Neural crest cell (in vitro differentiated cells): ENCODE measurements around the gene ZMYND10. TPM values are rescaled to one million over a fixed set of nuclear protein-coding genes. Genes with fewer than 3 reads are reported as not detected.

Source experiments
- DNase-seq: peaks from one replicate; pipeline ENCODE4 v3.0.0; 2021; ENCODE audit warnings: low read depth, mixed read lengths, low spot score
- H3K27ac Mint-ChIP-seq: one replicate; pipeline ENCODE4 v1.8.0; 2021; ENCODE audit warnings: mild to moderate bottlenecking, mixed read lengths; ENCODE audit not compliant: unreplicated experiment
- H3K27me3 Mint-ChIP-seq: 2 replicates; pipeline ENCODE4 v1.8.0; 2021; ENCODE audit warnings: low read depth, mild to moderate bottlenecking, mixed read lengths
- H3K36me3 Mint-ChIP-seq: 2 replicates; pipeline ENCODE4 v1.8.0; 2021; ENCODE audit warnings: low read depth, mild to moderate bottlenecking, mixed read lengths
- H3K4me1 Mint-ChIP-seq: 2 replicates; pipeline ENCODE4 v1.8.0; 2021; ENCODE audit warnings: mixed read lengths
- H3K4me3 Mint-ChIP-seq: one replicate; pipeline ENCODE4 v1.8.0; 2021; ENCODE audit warnings: mild to moderate bottlenecking, mixed read lengths
- H3K9me3 Mint-ChIP-seq: 2 replicates; pipeline ENCODE4 v1.8.0; 2021; ENCODE audit warnings: mixed read lengths
- CTCF ChIP-seq: fragments of 200-600 bp; sonication (generic); conservative IDR thresholded peaks from 2 replicates; pipeline ENCODE4 v1.5.0; 2021; ENCODE audit warnings: antibody characterized with exemption, mild to moderate bottlenecking
- total RNA-seq: library from RNA; stranded (reverse); gene quantifications from 2 replicates; pipeline ENCODE4 v1.2.1, GENCODE V29; 2021

The ZMYND10 gene
- total RNA-seq, 1 donor from 2014 or later, result 2.3 TPM

- H3K9me3 Mint-ChIP-seq, result no peaks in the 10 kb centered on the region
- TF ChIP-seq CTCF, result no peak
- no peak for DNase-seq
- no peaks in the 10 kb centered on the region for H3K36me3 Mint-ChIP-seq
- H3K4me1 Mint-ChIP-seq, result peaks cover 35% of the 10 kb centered on the region
- H3K27me3 Mint-ChIP-seq, result peaks cover 43% of the 10 kb centered on the region
- H3K27ac Mint-ChIP-seq, result no peak overlapping the region
- H3K4me3 Mint-ChIP-seq, result peak overlapping the region; percentile 96
Observed at GRCh38 chr3:50338965-50339364, 6.6 kb downstream of the ZMYND10 start.

DNA sequence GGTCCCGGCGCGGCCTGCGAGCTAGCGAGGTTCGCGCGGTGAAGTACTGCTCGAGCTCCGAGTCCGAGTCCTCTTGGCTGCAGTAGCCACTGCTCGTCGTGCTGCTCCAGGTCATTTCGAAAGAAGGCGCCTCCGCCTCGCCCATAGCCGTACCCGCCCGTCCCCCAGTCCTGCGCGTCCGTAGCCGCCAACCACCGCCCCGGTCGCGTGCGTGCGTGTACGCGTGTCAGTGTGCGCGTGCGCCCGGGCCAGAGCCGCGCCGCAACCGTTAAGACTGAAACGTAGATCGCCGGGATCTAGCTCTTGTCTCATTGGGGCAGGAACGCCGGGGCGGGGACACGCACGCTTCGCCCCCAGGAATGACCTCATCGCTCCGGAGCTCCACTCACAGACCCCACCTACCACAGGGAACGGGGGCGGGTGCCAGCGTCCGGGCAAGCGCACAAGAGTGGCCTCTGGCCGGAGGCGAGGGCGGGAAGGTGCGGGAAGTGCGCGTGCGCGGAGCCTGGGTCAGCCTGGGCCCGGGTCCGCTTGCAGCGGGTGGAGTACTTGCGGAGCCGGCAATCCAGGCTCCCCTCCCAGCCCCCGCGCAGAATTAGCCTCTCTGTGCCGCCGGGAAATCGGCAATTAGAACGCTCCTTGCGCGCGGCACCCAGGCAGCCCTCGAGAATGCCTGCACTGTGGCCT, 8.2 kb downstream of the ZMYND10 start:
- no peaks in the 10 kb centered on the region for H3K9me3 Mint-ChIP-seq
- no peaks in the 10 kb centered on the region for H3K36me3 Mint-ChIP-seq
- H3K27me3 Mint-ChIP-seq, result peaks cover 38% of the 10 kb centered on the region

DNA sequence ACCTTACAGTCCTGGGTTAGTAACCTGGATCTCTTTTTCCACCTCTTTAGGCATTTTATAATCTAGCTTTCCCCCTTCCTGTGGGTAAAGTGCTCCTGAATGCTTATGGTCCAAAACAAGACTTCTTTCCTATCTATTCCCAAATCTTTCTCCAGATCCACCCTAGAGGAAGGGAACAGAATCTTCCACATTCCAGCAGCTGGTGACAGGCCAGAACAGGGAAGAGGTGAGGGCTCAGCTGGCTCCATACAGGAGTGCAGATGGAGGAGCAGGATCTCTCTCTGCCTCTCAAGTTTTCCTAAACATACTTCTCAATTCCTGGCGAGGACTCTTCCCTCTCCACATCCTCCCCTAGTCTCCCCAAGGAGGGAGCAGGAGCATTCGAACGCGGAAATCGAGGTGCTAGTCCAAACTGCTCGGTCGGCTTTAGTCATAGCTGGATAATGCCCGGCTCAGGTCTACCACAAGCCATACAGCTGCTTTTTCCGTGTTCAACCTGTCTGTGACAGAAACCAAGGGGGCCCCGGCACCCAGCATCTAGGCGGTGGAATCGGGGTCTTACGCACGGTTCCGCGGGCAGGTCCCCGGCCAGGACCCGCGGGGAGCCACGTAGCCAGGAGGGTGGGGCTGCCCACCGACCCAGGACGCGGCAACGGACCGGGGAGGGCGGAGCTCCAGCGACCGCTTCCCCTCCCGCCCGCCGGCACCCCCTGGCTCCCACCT, 8.9 kb downstream of the ZMYND10 start:
- no peak for TF ChIP-seq CTCF

More for the DNA sequence above, 8.2 kb downstream of the ZMYND10 start:
- Mint-ChIP-seq H3K4me3 (peak overlapping the region; percentile 96), H3K4me1 (peaks cover 40% of the 10 kb centered on the region), H3K27ac (peak overlapping the region; percentile 99)
- peak; percentile 97 for DNase-seq
- TF ChIP-seq CTCF, result no peak

DNA sequence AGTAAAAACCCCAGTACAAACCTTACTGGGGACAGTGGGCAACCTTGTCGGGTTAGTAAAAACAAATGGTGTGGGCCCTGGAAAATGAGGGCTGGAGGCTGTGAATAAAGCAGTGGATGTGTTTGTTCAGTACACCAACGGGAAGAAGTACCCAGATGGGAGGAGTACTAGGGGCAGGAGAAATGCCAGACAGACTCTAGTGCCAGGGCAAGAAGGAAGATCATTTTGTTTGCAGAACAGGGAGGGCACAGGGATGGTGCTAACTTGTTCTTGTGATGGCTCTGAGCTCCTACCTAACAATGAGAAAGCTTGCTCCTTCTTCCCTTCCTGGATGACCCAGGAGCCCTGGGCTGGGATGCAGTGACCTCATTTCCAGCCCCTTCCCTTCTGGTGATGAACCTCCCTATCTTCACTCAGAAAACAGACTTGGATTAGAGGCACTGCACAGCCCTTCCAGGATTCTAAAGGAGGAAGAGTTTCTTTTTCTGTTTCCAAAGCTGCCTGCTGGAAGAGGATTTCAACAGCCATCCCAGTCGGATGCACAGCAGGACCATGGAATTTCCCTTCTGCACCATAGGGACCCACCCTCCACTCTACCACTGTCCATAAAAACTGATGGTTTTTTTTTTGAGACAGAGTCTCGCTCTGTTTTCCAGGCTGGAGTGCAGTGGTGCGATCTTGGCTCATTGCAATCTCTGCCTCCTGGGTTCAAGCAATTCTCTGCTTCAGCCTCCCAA, 11.0 kb downstream of the ZMYND10 start:
- no peaks in the 10 kb centered on the region for H3K36me3 Mint-ChIP-seq
- H3K27ac Mint-ChIP-seq, result peak overlapping the region; percentile 57
- no peaks in the 10 kb centered on the region for H3K9me3 Mint-ChIP-seq
- DNase-seq, result no peak
- H3K27me3 Mint-ChIP-seq, result peaks cover 13% of the 10 kb centered on the region
- TF ChIP-seq CTCF, result no peak
- H3K4me1 Mint-ChIP-seq, result peaks cover 38% of the 10 kb centered on the region
- peak overlapping the region; percentile 70 for H3K4me3 Mint-ChIP-seq

More for the DNA sequence above, 8.9 kb downstream of the ZMYND10 start:
- Mint-ChIP-seq H3K4me1 (peaks cover 40% of the 10 kb centered on the region), H3K27ac (peak overlapping the region; percentile 99), H3K27me3 (peaks cover 31% of the 10 kb centered on the region), H3K4me3 (peak overlapping the region; percentile 96), H3K9me3 (no peaks in the 10 kb centered on the region), H3K36me3 (no peaks in the 10 kb centered on the region)
- no peak for DNase-seq

DNA sequence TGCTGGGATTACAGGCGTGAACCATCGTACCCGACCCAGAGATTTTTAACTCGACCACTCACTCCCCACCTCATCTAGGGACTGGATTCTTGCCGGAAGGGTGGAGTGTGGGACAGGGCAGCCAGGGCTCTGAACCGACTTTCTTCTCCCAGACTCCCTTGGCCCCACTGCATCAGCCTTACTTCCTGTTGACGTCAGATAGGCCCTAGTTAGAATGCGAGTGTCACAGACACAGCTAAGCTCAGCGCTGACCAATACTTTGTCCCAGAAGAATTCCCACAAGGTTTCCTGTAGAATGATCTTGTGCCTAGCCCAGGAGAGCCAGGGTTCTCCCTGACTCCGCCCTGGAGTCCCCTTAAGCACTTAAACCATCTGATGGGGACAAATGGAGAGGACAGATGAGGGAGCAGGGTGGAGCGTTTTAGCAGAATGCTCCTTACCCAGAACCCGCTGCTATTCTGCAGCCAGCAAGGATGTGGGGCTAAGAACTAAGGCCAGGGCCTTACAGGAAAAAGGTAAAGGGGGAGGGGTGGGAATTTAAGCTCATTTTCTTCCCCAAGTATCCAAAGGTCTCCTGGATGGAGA, 11.7 kb downstream of the ZMYND10 start:
- no peak for TF ChIP-seq CTCF
- Mint-ChIP-seq H3K4me1 (peaks cover 35% of the 10 kb centered on the region), H3K36me3 (no peaks in the 10 kb centered on the region), H3K27me3 (peaks cover 8% of the 10 kb centered on the region), H3K27ac (no peak overlapping the region), H3K4me3 (peak overlapping the region; percentile 70), H3K9me3 (no peaks in the 10 kb centered on the region)
- no peak for DNase-seq
